A673 (cell line): ENCODE results near the gene INPP5A. TPM values are rescaled to one million over a fixed set of nuclear protein-coding genes. Genes with fewer than 3 reads are reported as not detected.

Source experiments
- BruUV-seq: library from RNA; stranded (reverse); fragments of 400-500 nt; replicated peaks from 2 replicates; lab custom pipeline; 2021; lab: Mats Ljungman, UMichigan
- CTCF ChIA-PET: fragments of 300-600 bp; sonication (Branson Sonifier 250); formaldehyde crosslinking; loops from one replicate; lab custom pipeline; 2022; ENCODE audit warnings: antibody characterized with exemption; lab: Charles Lee
- POLR2A ChIA-PET: fragments of 300-600 bp; sonication (Branson Sonifier 250); formaldehyde crosslinking; loops from one replicate; lab custom pipeline; 2022; ENCODE audit warnings: antibody characterized with exemption; ENCODE audit not compliant: low non-redundant PET; lab: Charles Lee
- DNase-seq: peaks from one replicate; pipeline ENCODE4 v3.0.0-alpha.2; 2015; ENCODE audit warnings: low spot score
- H3K27ac ChIP-seq: fragments of 200-600 bp; sonication (generic); 2 replicates; pipeline ENCODE4 v1.5.1; 2016; ENCODE audit warnings: mixed run types, low read depth, mild to moderate bottlenecking, mixed read lengths, antibody characterized with exemption, low read length; ENCODE audit not compliant: poor library complexity, severe bottlenecking
- H3K27me3 ChIP-seq: fragments of 200-600 bp; sonication (generic); replicated peaks from 2 replicates; pipeline ENCODE4 v1.6.1; 2017; ENCODE audit warnings: mixed run types, low read depth, mild to moderate bottlenecking, mixed read lengths, antibody characterized with exemption, low read length; ENCODE audit not compliant: insufficient read depth, poor library complexity
- H3K36me3 ChIP-seq: fragments of 200-600 bp; sonication (generic); 2 replicates; pipeline ENCODE4 v1.6.1; 2016; ENCODE audit warnings: mixed run types, mild to moderate bottlenecking, mixed read lengths, antibody characterized with exemption, low read length; ENCODE audit not compliant: insufficient read depth, poor library complexity, severe bottlenecking
- H3K4me1 ChIP-seq: fragments of 200-600 bp; sonication (generic); 2 replicates; pipeline ENCODE4 v1.6.1; 2017; ENCODE audit warnings: mixed run types, mild to moderate bottlenecking, mixed read lengths, antibody characterized with exemption, low read length; ENCODE audit not compliant: insufficient read depth, poor library complexity, severe bottlenecking
- H3K4me3 ChIP-seq: fragments of 200-600 bp; sonication (generic); 2 replicates; pipeline ENCODE4 v1.5.1; 2016; ENCODE audit warnings: low read depth, mixed run types, mild to moderate bottlenecking, mixed read lengths, low read length; ENCODE audit not compliant: poor library complexity, severe bottlenecking
- H3K9me3 ChIP-seq: fragments of 200-600 bp; sonication (generic); 2 replicates; pipeline ENCODE4 v1.6.1; 2016; ENCODE audit warnings: mixed run types, low read depth, mild to moderate bottlenecking, mixed read lengths, antibody characterized with exemption, low read length; ENCODE audit not compliant: poor library complexity, severe bottlenecking
- EZH2 ChIP-seq: fragments of 200-600 bp; sonication (generic); IDR thresholded peaks from 2 replicates; pipeline ENCODE4 v1.6.1; 2017; ENCODE audit warnings: borderline replicate concordance, low read depth, mild to moderate bottlenecking, mixed read lengths, antibody characterized with exemption, low read length; ENCODE audit not compliant: poor library complexity, severe bottlenecking
- intact Hi-C: fragments of 100-400 bp; cut with micrococcal nuclease; formaldehyde crosslinking; loops from one replicate; pipeline ENCODE4 v1.10.0; 2022; ENCODE audit not compliant: unreplicated experiment
- total RNA-seq: library from RNA; stranded (reverse); gene quantifications from 2 replicates; pipeline ENCODE4 v1.2.3, GENCODE V29; 2021
- TF ChIP-seq, protein P1 (sequence below): fragments of 300-800, 200-600 bp; sonication (generic); conservative IDR thresholded peaks from 2 replicates; pipeline ENCODE4 v1.5.1; 2017; ENCODE audit warnings: low read depth, mild to moderate bottlenecking, antibody characterized with exemption, low read length, moderate library complexity, mixed read lengths

INPP5A gene
- total RNA-seq, 1 experiment from 2014 or later: 21.8 TPM

DNA sequence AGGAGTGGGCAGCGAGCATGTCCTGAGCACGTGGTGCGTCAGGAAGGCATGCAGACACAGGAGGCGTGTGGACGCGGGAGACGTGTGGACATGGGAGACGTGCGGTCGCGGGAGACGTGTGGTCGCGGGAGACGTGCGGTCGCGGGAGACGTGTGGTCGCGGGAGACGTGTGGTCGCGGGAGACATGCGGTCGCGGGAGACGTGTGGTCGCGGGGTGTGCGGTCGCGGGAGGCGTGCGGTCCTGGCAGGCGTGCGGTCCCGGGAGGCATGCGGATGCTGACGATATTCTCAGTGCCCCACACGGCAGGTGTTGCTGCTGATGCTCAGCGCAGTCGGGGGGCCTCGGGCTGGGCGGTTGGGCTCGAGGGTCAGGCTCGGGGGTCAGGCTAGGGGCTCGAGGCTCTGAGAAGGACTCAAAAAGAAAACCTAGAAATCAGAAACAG, 154.1 kb downstream of the INPP5A start:
- H3K27ac ChIP-seq: no peak overlapping the region
- H3K9me3 ChIP-seq: peaks cover 5% of the 10 kb centered on the region
- H3K27me3 ChIP-seq: peaks cover 19% of the 10 kb centered on the region
- intact Hi-C loops: no loop called here
- H3K4me3 ChIP-seq: no peak overlapping the region
- H3K36me3 ChIP-seq: no peaks in the 10 kb centered on the region
- BruUV-seq: no TSS peak
- H3K4me1 ChIP-seq: no peaks in the 10 kb centered on the region
- no peak for DNase-seq
- ChIA-PET POLR2A (no interaction called here), CTCF (no interaction called here)
- TF ChIP-seq, protein P1, sequence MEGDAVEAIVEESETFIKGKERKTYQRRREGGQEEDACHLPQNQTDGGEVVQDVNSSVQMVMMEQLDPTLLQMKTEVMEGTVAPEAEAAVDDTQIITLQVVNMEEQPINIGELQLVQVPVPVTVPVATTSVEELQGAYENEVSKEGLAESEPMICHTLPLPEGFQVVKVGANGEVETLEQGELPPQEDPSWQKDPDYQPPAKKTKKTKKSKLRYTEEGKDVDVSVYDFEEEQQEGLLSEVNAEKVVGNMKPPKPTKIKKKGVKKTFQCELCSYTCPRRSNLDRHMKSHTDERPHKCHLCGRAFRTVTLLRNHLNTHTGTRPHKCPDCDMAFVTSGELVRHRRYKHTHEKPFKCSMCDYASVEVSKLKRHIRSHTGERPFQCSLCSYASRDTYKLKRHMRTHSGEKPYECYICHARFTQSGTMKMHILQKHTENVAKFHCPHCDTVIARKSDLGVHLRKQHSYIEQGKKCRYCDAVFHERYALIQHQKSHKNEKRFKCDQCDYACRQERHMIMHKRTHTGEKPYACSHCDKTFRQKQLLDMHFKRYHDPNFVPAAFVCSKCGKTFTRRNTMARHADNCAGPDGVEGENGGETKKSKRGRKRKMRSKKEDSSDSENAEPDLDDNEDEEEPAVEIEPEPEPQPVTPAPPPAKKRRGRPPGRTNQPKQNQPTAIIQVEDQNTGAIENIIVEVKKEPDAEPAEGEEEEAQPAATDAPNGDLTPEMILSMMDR: no peak
- no peak for TF ChIP-seq EZH2

DNA sequence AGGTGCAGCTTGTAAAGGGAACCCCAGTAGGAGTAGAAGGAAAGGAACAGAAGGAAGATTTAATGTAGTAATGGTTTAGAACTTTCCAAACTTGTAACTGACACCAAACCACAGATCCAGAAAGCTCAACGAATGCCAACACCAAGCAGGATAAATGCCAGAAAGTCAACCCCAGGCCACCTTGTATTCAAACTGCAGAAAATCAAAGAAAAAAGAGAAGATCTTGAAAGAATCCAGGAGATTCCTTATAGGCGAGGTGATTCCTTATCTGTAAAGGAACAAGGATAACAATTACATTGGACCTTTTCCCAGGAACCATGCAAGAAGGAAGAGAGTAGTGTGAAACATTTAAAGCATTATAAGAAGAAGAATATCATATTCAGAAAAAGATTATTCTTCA, 154.7 kb downstream of the INPP5A start:
- DNase-seq: no peak
- TF ChIP-seq, protein P1: no peak
- TF ChIP-seq EZH2: no peak
- Histone ChIP-seq H3K9me3 (peaks cover 5% of the 10 kb centered on the region), H3K27ac (no peak overlapping the region), H3K4me1 (no peaks in the 10 kb centered on the region), H3K4me3 (no peak overlapping the region), H3K36me3 (no peaks in the 10 kb centered on the region), H3K27me3 (peaks cover 19% of the 10 kb centered on the region)
- BruUV-seq: no TSS peak
- CTCF ChIA-PET: no interaction called here
- intact Hi-C loops: no loop called here
- POLR2A ChIA-PET: no interaction called here

DNA sequence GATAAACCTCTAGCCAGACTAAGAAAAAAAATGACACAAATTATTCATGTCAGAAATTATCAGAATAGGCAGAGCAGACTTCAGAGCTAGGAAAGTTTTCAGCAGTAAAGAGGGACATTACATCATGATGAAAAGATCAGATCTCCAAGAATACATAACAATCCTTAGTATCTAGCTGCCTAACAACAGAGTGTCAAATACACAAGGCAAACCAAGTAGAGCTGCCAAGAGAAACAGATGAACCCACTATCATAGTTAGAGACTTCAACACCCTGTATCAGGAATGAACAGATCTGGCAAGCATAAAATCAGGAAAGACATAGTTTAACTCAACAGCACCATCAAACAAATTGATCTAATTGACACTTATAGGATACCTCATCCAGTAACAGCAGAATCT, 156.1 kb downstream of the INPP5A start:
- Histone ChIP-seq H3K9me3 (peaks cover 5% of the 10 kb centered on the region), H3K4me1 (no peaks in the 10 kb centered on the region), H3K4me3 (no peak overlapping the region), H3K36me3 (no peaks in the 10 kb centered on the region), H3K27ac (no peak overlapping the region), H3K27me3 (peaks cover 19% of the 10 kb centered on the region)
- no peak for DNase-seq
- ChIA-PET CTCF (no interaction called here), POLR2A (no interaction called here)
- TF ChIP-seq, protein P1: no peak
- TF ChIP-seq EZH2: no peak
- BruUV-seq: no TSS peak
- intact Hi-C loops: no loop called here
